SU-DHL-6 (cell line): Measurements from ENCODE around the gene TMEM82.

Source experiments
- EZH2phosphoT487 ChIP-seq: fragments of 200-600 bp; sonication (generic), shearing (Covaris generic); conservative IDR thresholded peaks from 2 replicates; pipeline ENCODE4 v1.6.1; 2018; ENCODE audit warnings: mild to moderate bottlenecking, antibody characterized with exemption, low read length, moderate library complexity, mixed read lengths
- TF ChIP-seq, protein P1 (sequence below): fragments of 200-600 bp; sonication (generic); IDR thresholded peaks from one replicate; pipeline ENCODE4 v1.5.1; 2017; ENCODE audit warnings: antibody characterized with exemption, mild to moderate bottlenecking, low read length, moderate library complexity; ENCODE audit not compliant: insufficient read depth, poor library complexity, severe bottlenecking

GRCh38 chr1:15757575-15758342, 15.5 kb downstream of the TMEM82 start:
- TF ChIP-seq, protein P1, sequence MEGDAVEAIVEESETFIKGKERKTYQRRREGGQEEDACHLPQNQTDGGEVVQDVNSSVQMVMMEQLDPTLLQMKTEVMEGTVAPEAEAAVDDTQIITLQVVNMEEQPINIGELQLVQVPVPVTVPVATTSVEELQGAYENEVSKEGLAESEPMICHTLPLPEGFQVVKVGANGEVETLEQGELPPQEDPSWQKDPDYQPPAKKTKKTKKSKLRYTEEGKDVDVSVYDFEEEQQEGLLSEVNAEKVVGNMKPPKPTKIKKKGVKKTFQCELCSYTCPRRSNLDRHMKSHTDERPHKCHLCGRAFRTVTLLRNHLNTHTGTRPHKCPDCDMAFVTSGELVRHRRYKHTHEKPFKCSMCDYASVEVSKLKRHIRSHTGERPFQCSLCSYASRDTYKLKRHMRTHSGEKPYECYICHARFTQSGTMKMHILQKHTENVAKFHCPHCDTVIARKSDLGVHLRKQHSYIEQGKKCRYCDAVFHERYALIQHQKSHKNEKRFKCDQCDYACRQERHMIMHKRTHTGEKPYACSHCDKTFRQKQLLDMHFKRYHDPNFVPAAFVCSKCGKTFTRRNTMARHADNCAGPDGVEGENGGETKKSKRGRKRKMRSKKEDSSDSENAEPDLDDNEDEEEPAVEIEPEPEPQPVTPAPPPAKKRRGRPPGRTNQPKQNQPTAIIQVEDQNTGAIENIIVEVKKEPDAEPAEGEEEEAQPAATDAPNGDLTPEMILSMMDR = no peak
- no peak for TF ChIP-seq EZH2phosphoT487
